Measurements from ENCODE around the gene HGF.
"Not testable (repeated sequence)": the region's sequence is repeated elsewhere in the genome, so short reads cannot be mapped to it uniquely, and the experiment has no call there.

HGF gene

DNA sequence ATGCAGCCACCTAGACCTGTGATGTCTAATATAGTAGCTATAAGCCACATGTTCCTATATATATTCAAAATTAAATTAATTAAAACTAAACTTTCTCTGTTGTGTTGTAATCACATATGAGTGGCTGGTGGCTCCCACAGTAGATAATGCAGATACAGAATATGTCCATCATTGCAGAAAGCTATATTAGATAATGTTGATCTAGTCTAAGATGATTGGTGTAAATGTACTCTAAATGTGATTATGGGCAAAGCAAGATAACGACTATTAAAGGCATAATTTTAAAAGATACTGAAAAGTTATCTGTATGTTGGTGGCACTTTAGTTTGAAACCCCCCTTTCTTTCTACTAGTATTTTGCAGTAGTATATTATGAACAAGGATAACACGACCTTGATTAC lies 5.7 kb upstream of the HGF start:
- no peak for DNase-seq

DNA sequence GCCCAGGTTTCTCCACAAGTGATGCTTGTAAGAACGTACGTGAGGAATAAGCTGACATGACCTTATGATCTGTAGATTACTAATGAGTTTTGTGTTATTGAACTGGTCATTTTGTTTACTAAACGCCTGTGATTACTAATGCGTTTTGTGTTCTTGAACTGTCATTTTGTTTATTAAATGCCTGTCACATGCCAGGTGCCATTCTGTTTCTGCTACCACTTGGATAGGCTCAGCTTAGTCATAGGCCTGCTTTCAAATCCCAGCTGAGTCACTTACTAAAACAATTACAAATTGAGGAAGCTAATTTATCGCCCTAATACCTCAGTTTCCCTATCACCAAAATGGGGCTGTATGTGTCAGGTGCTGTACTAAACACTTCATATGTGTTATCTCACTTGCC lies 4.7 kb upstream of the HGF start:
- DNase-seq, result no peak

DNA sequence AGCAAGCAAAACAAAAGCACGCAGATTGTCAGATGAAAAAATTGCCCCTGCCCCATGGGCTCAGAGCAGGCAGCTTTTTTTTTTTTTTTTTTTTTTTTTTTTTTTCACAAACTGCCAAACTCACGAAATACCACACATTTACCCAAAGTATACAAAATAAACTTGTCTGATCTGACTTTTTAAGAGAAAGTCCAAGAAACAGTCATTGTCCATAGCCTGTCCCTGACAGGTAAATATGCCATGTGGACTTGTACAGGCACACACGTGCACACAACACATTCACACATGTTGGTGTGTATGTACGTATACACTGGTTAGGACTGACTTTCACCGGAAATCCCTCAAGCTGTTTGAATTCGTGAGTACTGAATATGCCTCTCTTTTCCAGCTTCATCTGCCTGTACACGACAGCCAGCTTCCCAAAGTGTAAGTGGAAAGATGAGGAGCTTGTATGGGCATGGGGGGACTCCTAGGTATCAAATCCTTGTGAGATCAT lies 929 bp upstream of the HGF start:
- no peak for DNase-seq

DNA sequence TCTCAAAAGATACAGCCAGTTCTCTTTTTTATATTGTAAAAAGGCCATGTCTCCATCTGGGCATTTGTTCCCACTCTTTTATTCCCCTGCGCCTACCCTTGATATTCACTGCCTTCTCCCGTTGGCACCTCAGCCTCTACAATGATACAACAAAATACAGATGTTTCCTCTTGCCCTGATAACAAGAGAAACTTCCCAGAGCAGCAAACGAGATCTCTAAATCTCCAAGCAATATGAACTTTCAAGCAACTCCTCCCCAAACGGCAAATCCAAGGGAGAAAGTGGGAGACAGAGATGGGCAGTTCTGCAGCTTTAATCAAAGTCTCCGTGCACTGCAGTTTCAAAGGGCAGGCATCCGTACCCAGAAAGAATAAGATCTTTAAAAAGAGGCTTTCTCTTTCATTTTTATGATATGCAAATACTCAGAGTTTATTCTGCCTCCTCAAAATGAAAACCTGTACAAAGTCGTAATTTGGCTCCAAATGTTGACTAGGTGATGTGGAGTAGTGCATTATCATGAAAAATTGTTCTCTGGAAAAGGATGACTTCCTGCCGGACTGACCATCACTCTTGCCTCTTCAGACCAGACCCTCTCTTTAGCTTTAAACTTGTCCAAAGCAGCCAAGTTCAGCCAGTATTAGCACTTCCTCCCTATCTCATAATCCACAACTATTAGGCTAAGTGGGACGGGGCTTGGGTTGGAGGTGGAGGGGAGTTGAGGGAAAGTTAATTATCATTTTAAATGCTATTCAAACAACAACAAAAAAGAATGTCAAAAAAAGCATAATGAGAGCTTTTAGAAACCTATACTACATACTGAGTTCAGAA lies 682 bp downstream of the HGF start:
- DNase-seq, result no peak

DNA sequence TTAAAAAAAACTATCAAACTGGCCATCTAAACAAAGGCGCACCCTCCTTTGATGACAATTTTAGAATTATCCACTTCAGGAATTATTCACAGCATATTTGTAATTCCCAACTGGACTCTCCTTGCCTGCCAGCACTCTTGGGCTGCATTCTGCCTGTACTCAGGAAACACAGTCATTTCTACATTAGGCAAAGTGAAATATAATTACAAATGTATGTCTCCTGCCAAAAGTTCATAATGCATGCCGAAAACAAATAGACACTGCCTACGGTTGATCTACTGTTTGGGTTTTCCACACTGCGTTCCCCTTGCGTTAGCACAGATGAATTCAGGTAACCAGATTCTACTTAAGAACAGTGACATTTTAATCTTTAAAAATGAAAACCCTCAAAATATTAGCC lies 1.9 kb downstream of the HGF start:
- no peak for DNase-seq

DNA sequence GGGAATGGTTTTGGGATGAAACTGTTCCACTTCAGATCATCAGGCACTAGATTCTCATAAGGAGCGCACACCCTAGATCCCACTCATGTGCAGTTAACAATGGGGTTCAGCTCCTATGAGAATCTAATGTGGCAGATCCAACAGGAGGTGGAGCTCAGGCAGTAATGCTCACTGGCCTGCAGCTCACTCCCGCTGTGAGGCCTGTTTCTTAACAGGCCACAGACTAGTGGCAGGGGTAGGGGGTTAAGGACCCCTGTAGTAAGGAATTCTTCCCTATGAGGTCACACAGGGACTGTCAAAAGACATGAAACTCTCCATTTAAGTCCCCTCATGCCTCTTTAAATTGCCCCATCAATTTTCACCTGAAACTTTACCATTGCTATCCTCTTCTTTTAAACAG lies 8.0 kb downstream of the HGF start:
- DNase-seq, result no peak

DNA sequence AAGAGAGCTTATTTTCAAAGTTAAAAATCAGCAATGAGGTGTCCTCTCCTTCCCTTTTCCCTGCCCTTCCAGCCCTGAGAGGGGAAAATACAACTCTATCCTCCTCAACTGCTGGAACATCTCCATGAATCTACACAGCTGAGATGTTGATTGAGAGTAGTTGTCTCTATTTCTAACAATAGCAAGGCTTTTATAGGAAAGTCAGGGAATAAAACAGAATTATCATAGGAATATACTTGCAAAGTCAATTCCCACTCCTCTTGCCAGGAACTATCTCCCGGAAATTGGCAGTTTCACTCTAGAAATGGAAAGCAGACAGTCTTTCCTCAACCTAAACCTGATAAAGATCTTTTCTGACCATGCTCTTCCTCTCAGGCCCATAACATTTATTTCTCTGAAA lies 8.8 kb downstream of the HGF start:
- no peak for DNase-seq

DNA sequence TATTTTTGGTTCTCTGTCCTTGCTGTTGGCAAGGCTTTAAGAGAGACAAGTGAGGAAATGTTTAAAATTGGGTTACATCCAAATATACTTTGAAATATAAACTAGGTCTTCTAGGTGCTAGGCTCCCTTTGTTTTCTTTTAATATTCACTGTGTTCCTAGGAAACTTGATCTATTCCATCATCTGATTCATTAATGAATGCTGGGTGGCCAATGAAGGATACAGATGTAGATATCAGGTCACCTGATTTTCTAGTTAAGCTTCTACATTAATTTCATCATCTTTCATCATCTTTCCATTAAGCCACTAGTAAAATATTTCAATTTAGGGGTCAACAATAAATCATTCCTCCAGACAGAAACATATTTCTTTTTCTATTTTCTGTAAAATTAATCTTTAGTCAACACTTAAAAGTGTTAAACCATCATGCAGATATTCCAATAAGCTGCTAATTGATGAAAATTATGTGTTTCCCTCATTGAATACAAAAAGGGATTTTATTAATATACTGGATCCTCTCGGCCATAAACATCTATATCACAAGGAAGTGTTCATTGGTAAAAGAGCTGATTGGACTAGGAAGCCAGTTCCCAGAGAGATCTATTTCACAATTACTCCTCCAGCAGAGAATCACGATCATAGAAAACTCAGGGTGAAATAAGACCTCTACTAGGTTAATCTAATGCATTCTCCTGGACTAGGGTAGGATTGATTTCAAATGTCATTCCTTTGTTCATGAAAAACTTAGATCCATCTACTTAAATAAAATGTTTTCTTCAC lies 14.7 kb downstream of the HGF start:
- DNase-seq, result no peak

DNA sequence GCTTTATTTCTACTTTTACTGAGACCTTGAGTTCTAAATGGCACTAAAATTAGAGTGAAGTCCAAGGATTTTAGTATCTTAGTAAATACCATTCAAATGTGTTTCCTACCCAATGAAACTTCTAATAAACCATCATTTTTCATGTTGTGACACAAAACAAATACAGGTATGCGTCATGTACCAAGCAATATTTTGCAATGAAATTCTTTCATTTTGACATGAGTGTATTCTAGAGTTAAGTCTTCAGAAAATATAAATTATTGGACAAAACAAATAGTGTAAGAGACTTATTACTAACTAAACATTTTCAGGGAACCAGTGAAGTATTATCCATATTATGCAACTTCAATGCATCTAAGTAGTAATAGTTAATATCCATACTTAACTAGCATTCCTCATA lies 16.5 kb downstream of the HGF start:
- DNase-seq, result no peak

DNA sequence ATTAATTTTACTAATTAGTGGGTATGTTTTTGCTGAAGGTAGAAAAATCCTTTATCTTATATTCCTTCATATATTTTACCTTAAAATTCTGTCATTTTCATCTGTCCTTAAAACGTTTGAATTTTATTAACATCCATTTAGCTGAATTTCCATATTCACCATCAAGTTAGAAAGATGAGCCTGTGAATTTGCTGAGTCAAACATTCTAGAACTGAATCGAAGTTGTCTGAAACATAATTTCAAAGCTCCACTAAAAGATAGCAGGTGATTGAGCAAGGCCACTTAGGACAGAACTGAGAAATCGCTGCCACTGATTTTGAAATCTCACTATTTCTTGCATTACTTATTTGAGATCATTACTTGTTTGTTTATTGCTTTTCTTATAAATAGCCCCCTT lies 17.5 kb downstream of the HGF start:
- DNase-seq, result no peak

DNA sequence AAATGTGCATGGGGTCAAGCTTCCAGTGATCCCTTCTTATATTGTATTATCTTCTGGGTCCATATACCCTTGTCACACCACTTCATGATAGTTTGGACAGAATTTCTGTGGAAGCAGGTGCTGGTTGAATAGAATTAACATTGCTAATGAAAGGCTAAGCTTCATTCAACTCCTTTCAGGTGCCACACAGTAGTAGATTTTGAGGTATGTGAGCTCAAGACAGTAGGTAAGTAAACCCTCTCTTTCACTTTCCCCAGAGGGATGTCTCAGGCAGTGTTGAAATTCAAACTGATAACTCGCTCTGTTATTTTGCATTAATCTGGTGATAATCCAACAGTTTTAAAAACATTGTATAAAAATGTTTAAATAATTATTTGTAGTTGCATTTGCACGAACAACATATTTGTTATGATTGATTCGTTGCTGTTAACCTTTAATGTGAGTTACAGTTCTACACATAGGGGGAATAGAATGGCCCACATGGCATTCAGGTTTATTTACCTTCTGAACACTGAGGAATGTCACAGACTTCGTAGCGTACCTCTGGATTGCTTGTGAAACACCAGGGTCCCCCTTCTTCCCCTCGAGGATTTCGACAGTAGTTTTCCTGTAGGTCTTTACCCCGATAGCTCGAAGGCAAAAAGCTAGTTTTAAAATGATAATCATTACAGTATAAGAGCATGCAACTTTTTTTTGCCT lies 18.1 kb downstream of the HGF start:
- no peak for DNase-seq

DNA sequence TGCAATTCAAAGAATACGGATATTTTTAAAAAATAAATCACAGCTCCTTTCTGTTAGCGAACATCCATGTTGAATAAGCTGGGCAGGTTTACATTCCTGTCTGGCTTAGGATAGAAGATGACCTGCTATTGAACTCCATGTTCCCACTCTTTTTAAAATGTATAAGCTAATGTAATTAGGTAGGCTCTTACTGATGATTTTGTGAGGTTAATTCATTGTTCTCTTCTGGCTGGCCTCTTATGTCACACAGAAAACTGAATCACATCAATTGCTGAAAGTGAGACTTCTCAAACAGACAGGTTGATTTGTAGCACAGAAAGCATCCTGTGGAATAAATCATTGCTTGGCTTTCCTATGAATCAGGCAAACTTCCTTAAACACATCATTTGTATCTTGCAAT lies 24.2 kb downstream of the HGF start:
- no peak for DNase-seq

DNA sequence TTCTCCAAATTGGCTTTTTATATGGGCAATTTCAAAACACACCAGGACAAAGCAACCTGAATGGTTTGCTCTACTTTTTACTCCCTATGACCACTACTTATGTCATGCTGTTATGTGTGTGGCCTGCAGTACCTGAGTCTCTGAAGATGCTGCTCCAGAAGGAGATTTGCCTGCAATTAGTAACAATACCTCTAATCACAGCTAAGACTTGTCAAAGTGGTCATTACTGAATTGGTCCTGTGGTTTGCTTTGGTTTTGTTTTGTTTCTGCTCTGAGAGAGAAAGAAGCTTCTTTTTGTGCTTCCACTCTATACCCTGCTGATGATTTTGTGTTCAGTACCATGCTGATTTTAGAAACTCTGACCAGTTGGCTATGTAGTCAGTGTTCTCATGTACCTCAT lies 25.5 kb downstream of the HGF start:
- no peak for DNase-seq

DNA sequence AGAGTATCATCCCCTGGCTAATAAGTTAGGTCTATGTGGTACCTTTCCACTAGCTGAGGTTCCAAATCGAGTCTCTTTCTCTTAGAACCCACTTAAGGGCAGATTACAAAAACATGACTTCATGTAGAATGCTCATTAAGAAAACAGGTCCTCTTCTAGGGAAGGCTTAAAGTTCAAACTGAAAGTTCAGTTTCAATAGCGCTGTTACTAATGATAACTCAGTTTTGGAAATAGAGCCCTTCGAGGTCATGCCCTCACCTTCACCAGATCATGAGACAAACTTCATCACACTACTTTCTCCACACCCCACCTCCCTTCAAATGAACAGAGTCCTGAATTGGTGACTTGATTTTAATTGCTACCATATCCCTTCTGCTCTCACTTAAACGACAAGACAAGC lies 26.2 kb downstream of the HGF start:
- DNase-seq, result no peak

DNA sequence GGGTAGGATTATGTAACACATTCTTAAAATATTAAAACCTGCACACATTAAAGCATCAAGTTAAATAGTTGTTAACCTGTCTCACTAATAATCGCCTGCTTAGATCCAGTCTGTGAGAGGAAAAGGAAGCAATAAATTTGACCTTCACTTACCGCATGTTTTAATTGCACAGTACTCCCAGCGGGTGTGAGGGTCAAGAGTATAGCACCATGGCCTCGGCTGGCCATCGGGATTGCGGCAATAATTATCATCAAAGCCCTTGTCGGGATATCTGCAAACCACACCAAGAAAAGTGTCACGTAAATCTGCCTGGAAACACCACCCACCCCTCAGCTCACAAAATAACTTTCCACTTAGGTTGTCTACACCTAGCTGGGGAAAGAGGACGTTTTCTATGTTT lies 26.6 kb downstream of the HGF start:
- DNase-seq, result no peak

DNA sequence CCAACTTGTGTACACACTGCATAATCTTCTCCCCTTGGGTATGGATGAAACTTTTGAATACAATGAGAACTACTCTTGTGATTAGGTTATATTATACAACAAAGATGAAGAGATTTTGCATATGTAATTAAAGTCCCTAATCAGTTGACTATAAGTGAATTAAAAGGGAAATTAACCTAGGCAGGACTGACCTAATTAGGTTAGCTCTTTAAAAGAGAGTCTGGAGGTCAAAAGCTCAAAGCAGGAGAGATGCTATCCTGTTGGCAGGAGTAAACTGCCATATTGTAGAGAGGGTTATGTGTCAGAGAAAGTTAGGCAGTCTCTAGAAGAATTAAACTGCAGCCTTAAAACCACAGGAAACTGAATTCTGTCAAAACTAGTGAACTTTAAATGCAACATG lies 29.4 kb downstream of the HGF start:
- DNase-seq, result no peak

DNA sequence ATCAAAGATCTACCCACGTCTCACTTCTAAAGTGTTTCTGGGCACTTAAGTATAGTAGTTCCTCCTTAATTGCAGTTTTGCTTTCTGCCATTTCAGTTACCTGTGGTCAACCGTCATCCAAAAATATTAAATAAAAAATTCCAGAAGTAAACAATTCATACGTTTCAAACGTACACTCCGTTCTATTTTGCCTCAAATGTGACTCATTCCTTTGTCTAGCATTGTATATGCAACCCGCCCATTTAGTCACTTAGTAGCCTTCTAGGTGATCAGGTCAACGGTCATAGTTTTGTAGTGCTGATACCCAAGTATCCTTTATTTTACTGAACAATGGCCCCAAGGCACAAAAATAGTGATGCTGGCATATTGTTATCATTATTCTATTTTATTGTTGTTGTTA lies 33.8 kb downstream of the HGF start:
- no peak for DNase-seq

DNA sequence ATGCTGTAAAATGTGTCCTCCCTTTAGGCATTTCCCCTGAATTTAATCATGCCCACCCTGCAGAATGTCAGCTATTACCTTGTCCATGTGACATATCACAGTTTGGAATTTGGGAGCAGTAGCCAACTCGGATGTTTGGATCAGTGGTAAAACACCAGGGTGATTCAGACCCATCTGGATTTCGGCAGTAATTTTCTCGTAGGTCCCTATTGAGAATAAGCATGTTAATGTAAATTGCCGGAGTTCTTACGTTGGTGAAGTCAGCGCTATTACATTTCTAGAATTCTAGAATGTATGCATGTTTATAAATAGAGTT lies 44.1 kb downstream of the HGF start:
- DNase-seq, result no peak

DNA sequence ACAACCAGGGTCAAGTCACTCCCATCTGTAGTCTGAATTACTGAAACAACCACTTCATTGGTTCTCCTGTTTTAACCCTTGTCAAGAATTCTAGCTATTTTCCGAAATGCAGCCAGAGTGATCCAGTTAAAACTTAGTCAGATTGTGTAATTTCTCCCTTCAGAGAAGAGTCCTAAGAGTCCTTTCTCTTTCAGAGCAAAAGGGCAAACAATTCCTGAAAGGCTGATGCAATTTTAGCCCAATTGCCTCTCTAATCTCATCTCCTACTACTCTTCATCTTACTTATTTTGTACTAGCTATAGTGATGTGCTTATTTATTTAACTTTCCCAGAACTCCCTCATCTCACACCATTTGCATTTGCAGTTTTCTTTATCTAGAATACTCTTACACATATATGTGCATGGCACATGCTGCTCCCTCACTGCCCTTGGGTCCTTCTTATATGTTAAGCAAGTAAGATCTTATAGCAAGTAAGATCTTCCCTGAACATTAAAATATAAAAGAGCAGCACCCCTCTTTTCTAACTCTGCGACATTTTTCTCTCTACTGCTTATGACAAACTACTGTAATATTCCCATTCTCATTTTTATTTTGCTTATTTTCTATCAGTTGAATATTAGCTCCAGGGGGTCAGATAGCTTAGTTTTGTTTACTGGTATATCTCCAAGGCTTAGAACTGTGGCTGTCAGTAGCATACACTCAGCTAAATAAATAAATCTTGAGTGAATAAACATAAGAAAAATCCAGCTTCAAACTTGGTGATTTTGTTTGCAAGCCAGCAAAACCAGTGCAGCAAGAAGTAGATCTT lies 44.6 kb downstream of the HGF start:
- no peak for DNase-seq

DNA sequence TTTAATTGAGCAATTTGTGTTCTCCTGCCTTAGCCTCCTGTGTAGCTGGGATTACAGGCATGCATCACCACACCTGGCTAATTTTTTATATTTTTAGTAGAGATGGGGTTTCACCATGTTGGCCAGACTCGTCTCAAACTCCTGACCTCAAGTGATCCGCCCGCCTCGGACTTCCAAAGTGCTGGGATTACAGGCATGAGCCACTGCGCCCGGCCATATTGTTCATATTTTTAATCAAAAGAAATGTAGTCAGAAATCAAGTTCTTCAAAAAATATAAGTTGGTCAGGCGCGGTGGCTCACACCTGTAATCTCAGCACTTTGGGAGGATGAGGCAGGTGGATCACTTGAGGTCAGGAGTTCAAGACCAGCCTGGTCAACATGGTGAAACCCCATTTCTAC lies 47.6 kb downstream of the HGF start:
- not testable (repeated sequence) for DNase-seq

DNA sequence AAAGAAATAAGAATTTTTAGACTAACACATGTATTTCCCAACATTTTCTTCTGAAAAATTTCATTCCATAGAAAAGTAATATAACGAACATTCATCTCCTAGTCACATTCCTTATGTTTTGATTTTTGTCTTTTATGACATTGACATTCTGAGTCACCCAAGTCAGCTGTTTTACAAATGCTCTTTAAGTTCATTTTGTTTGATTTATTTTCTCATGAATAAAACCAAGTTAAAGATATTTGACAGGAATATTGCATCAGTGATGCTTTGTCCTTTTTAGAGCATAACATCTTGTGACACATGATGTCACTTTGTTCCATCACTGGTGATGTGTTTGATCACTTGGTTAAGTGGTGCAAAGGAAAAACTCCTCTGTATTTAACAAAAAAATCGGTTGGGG lies 48.4 kb downstream of the HGF start:
- DNase-seq, result no peak

DNA sequence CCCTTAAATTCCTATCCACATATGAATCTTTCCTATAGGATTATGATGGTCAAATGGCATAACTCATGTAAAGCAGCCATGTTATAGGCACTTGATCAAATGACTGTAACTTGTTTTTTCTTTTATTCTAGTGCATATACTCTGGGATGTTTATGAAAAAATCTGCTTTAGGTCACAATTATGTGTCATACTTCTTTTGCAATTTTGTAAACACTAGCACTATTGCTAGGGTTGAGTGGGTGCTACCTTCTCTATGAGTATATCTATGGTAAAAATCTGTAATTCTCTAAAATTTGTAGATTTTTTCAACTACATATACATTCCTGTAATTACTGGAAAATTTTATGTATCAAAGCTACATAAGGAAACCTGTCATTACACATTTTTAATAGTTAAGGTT lies 50.0 kb downstream of the HGF start:
- no peak for DNase-seq

DNA sequence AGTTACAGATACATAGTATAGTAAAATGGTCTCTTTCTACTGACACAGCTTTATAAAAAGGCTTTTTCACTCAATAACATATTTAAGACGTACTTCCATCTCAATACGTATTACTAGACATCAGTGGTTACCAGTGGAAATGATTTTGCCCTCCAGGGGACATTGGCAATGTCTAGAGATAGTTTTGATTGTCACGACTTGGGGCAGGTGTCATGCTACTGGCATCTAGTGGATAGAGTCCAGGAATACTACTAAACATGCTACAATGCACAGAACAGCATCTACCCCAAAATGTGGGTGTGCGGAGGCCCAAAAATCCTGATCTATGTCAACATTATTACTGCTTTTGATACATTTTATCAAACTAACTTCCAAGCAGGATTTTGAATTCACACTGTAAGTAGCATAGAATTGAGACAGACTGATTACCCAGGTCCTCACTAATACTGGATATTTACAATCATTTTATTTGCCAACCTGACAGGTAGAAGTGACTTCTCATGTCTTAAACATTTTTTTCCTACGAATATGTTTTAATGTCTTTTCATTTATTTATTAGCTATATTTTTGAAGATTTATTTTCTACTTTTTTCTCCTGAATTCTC lies 53.8 kb downstream of the HGF start:
- DNase-seq, result no peak
